K562 (cell line): ENCODE data around the gene SLC32A1.

Experiments used
- CHD4 ChIP-seq: fragments of 200-600 bp; sonication (generic); IDR thresholded peaks from 3 replicates; pipeline ENCODE4 v1.6.1; 2012; ENCODE audit warnings: low read depth, mild to moderate bottlenecking, mixed read lengths, low read length, inconsistent platforms; ENCODE audit not compliant: insufficient read depth, insufficient replicate concordance, poor library complexity, severe bottlenecking
- CTCF ChIP-seq, 3 experiments: IDR thresholded peaks in 2 of 3; conservative IDR thresholded peaks in 1 of 3; 2 replicates each; pipeline ENCODE4 v1.5.1; 2011 to 2012; ENCODE audit warnings: low read length in 3 of 3, mild to moderate bottlenecking in 3 of 3, control low read depth in 2 of 3, improper control_type of control experiment in 1 of 3, inconsistent platforms in 1 of 3, low read depth in 1 of 3, mixed read lengths in 1 of 3, moderate library complexity in 1 of 3; ENCODE audit not compliant: insufficient read depth in 2 of 3
- POLR2AphosphoS5 ChIP-seq: IDR thresholded peaks from 2 replicates; pipeline ENCODE4 v1.6.1; 2011; ENCODE audit warnings: mild to moderate bottlenecking, low read depth, low read length, moderate library complexity; ENCODE audit not compliant: control insufficient read depth, insufficient read depth
- SMC3 ChIP-seq: conservative IDR thresholded peaks from 2 replicates; pipeline ENCODE4 v1.6.1; 2011; ENCODE audit warnings: low read depth, low read length, improper control_type of control experiment; ENCODE audit not compliant: insufficient read depth
- SNIP1 ChIP-seq: fragments of 450-650 bp; IDR thresholded peaks from 2 replicates; pipeline ENCODE4 v1.7.1; 2017; ENCODE audit warnings: low read depth, mild to moderate bottlenecking
- ZNF133 ChIP-seq: fragments of 250-450 bp; sonication (Bioruptor Pico); IDR thresholded peaks from 2 replicates; pipeline ENCODE4 v1.4.0; 2020; ENCODE audit warnings: mild to moderate bottlenecking

- TF ChIP-seq CTCF (IDR thresholded peaks at IDR 0.05 in 2 of 3, conservative IDR thresholded peaks at IDR 0.05 in 1 of 3; ENCODE audit: insufficient read depth in 2 of 3, low read depth in 1 of 3, low read length in 3 of 3) (no peak), SMC3 (no peak), SNIP1 (no peak), ZNF133 (CRISPR knock-in tag) (no peak), POLR2AphosphoS5 (no peak), CHD4 (no peak)
Observed at GRCh38 chr20:38731738-38732113, 7.4 kb downstream of the SLC32A1 start.
